A549 treated with Mapracorat at 1 μM for 4 hours (cell line): Measurements from ENCODE around the gene MAGEA10. TPM values are rescaled to one million over a fixed set of nuclear protein-coding genes. Genes with fewer than 3 reads are reported as not detected.

ENCODE experiments used
- total RNA-seq: library from RNA; stranded (reverse); fragments of 200-300 nt; extraction: Qiagen RNA extraction; gene quantifications from 5 replicates; pipeline ENCODE4 v1.2.3, GENCODE V29; 2022

The MAGEA10 gene
- not detected in 5 replicates for total RNA-seq

GRCh38 chrX:152138388-152138784 lies at the start of gene MAGEA10:
MAGEA10 (minus strand) TSS chrX:152138577; CDS start chrX:152135620, 2,957 bp downstream.

Other genes with a start within 250 kb of the MAGEA10 start
- not detected in 5 replicates for gene MAGEA4, start 225.7 kb downstream of the MAGEA10 start, total RNA-seq
- 14.5 to 24.5 TPM (median 18.1 TPM) in 5 replicates for gene GABRE, start 163.9 kb downstream of the MAGEA10 start, total RNA-seq